ENCODE measurements around the gene FER1L5. TPM values are rescaled to one million over a fixed set of nuclear protein-coding genes. Genes with fewer than 3 reads are reported as not detected.
A peak's percentile ranks its signal among the peaks of the same experiment; 100 is the strongest.

FER1L5 gene
- total and polyA plus RNA-seq, 8 donors = 0.93 to 3.2 (median 1.4) TPM

DNA sequence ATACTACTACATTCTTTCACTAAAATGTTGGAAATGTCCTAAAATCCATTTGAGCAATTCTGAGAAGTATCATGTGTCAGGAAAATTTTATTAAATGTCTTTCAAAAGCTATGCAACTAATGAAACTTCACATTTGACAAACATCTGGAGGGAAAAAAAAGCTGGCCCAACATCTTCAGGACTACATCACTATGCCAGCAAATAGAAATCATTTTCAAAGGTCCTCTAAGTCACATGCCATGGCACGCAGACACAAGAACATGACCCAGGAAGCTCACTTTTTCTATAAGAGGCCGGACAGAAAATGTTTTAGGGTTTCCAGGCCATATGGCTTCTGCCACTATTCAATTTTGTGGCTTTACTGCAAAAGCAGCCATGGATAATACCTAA is 16.0 kb upstream of the FER1L5 start:
- Histone ChIP-seq H3K27ac (no peak overlapping the region), H3K4me3 (no peak overlapping the region), H3K36me3 (peaks cover 0 to 14% (median 0%) of the 10 kb centered on the region in 3 donors), H3K9me3 (no peaks in the 10 kb centered on the region), H3K4me1 (peaks cover 5 to 14% (median 6%) of the 10 kb centered on the region in 3 donors), H3K27me3 (no peaks in the 10 kb centered on the region)
- ATAC-seq (no peak), DNase-seq (no peak), FAIRE-seq (no peak)
- TF ChIP-seq, protein P1, sequence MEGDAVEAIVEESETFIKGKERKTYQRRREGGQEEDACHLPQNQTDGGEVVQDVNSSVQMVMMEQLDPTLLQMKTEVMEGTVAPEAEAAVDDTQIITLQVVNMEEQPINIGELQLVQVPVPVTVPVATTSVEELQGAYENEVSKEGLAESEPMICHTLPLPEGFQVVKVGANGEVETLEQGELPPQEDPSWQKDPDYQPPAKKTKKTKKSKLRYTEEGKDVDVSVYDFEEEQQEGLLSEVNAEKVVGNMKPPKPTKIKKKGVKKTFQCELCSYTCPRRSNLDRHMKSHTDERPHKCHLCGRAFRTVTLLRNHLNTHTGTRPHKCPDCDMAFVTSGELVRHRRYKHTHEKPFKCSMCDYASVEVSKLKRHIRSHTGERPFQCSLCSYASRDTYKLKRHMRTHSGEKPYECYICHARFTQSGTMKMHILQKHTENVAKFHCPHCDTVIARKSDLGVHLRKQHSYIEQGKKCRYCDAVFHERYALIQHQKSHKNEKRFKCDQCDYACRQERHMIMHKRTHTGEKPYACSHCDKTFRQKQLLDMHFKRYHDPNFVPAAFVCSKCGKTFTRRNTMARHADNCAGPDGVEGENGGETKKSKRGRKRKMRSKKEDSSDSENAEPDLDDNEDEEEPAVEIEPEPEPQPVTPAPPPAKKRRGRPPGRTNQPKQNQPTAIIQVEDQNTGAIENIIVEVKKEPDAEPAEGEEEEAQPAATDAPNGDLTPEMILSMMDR (IDR thresholded peaks at IDR 0.05) = no peak
- 76 to 80% methylated on average over 2 of the region's 2 CpGs for WGBS, 2 donors
- intact Hi-C loops (cut with DNase I) = no loop called here

GRCh38 chr2:96631804-96632435 is 10.6 kb upstream of the FER1L5 start:
- FAIRE-seq (no peak), DNase-seq (no peak), ATAC-seq (peak in 2 of 4 donors; percentile 14 to 37)
- peaks cover 0 to 14% (median 0%) of the 10 kb centered on the region in 3 donors for H3K36me3 ChIP-seq
- peaks cover 6 to 26% (median 15%) of the 10 kb centered on the region in 3 donors for H3K4me1 ChIP-seq
- H3K27me3 ChIP-seq = no peaks in the 10 kb centered on the region
- no peaks in the 10 kb centered on the region for H3K9me3 ChIP-seq
- H3K4me3 ChIP-seq = no peak overlapping the region
- intact Hi-C loops (cut with DNase I) = no loop called here
- TF ChIP-seq, protein P1 (IDR thresholded peaks at IDR 0.05) = no peak
- 56 to 61% methylated on average over 4 of the region's 4 CpGs for WGBS, 2 donors
- H3K27ac ChIP-seq = no peak overlapping the region

- ATAC-seq (no peak), DNase-seq (no peak), FAIRE-seq (no peak)
- Histone ChIP-seq H3K4me3 (no peak overlapping the region), H3K9me3 (no peaks in the 10 kb centered on the region), H3K4me1 (peaks cover 6 to 26% (median 17%) of the 10 kb centered on the region in 3 donors), H3K36me3 (peaks cover 0 to 14% (median 0%) of the 10 kb centered on the region in 3 donors), H3K27me3 (no peaks in the 10 kb centered on the region), H3K27ac (no peak overlapping the region)
- intact Hi-C loops (cut with DNase I) = no loop called here
- TF ChIP-seq, protein P1 (IDR thresholded peaks at IDR 0.05) = no peak
- WGBS, 2 donors = 92 to 96% methylated on average over 9 of the region's 9 CpGs
Measured at GRCh38 chr2:96633641-96634040, 8.9 kb upstream of the FER1L5 start.

DNA sequence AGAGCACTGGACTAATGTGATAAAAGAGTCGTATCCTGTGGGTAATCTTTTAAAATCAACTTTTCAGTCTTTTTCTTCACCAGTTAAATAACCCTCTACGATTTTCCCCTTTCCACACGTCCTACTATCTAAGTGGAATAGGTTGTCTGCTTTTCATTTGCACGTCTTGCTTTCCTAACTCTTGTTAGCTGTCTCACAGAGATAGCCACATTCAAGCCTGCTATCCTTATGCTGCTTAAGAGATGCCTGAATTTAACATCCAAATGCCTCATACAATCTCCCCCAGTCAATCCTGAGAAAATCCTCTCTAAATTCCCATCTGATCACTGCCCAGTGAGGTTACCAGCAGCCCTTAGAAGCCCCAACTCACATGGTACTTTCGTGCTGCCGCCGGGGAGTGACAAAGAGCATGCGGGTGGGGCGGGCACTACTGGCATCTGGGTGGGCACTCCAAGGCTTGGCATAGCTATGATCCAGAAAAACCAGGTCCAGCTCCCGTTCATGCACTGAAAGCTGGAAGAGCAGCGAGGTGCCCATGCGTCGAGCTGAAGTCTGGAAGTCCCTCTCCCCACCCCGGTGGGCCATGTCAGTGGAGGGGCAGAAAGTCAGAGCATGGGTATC is 5.9 kb upstream of the FER1L5 start:
- Histone ChIP-seq H3K27me3 (no peaks in the 10 kb centered on the region), H3K27ac (peak overlapping the region in 1 of 4 donors; percentile 91), H3K4me3 (peak overlapping the region in 3 of 4 donors; percentile 55 to 61 (median 60)), H3K4me1 (peaks cover 6 to 26% (median 14%) of the 10 kb centered on the region in 3 donors), H3K36me3 (no peaks in the 10 kb centered on the region), H3K9me3 (no peaks in the 10 kb centered on the region)
- intact Hi-C loops (cut with DNase I) = no loop called here
- TF ChIP-seq, protein P1 (IDR thresholded peaks at IDR 0.05) = no peak
- ATAC-seq (no peak), DNase-seq (peak in 2 of 6 donors; percentile 29 to 51), FAIRE-seq (no peak)
- WGBS, 2 donors = 11 to 18% methylated on average over 14 of the region's 14 CpGs

Data from pancreas (tissue), 10 donors.